Uterus (tissue), 4 donors: ENCODE data around the gene FYN. TPM values are rescaled to one million over a fixed set of nuclear protein-coding genes. Genes with fewer than 3 reads are reported as not detected.
A peak's percentile ranks its signal among the peaks of the same experiment; 100 is the strongest.

Experiments
- DNase-seq, 2 donors: peaks; one replicate each; pipeline ENCODE4 v3.0.0-alpha.2; 2019 to 2020
- H3K27ac ChIP-seq, 2 donors: fragments of 200-600 bp; sonication (generic); 1 replicate in 1 of 2; 2 replicates in 1 of 2; pipeline ENCODE4 v1.5.1; 2016 to 2018
- H3K27me3 ChIP-seq, 2 donors: fragments of 200-600 bp; sonication (generic); one replicate each; pipeline ENCODE4 v1.5.1; 2018 to 2019; ENCODE audit warnings: control low read depth in 1 of 2
- H3K36me3 ChIP-seq, 2 donors: fragments of 200-600 bp; sonication (generic); one replicate each; pipeline ENCODE4 v1.5.1; 2019; ENCODE audit warnings: control low read depth in 1 of 2
- H3K4me1 ChIP-seq, 2 donors: fragments of 200-600 bp; sonication (generic); one replicate each; pipeline ENCODE4 v1.5.1; 2018 to 2019; ENCODE audit warnings: control low read depth in 1 of 2
- H3K4me3 ChIP-seq, 2 donors: fragments of 200-600 bp; sonication (generic); 1 replicate in 1 of 2; 2 replicates in 1 of 2; pipeline ENCODE4 v1.5.1; 2018 to 2019; ENCODE audit warnings: mild to moderate bottlenecking in 1 of 2
- H3K9me3 ChIP-seq, 2 donors: fragments of 200-600 bp; sonication (generic); one replicate each; pipeline ENCODE4 v1.5.1; 2019; ENCODE audit warnings: control low read depth in 1 of 2
- CTCF ChIP-seq, 4 experiments: fragments of 200-600 bp in 2 of 4; fragments of 450-650 bp in 2 of 4; sonication (generic) in 2 of 4; IDR thresholded peaks; one replicate each; pipeline ENCODE4 v1.5.1; 2016 to 2019; ENCODE audit warnings: antibody characterized with exemption in 4 of 4, mild to moderate bottlenecking in 2 of 4, moderate library complexity in 1 of 4
- POLR2A ChIP-seq, 2 donors: fragments of 450-650 bp; IDR thresholded peaks; one replicate each; pipeline ENCODE4 v1.6.1; 2016; ENCODE audit warnings: antibody characterized with exemption in 2 of 2, mild to moderate bottlenecking in 1 of 2, moderate library complexity in 1 of 2
- intact Hi-C: fragments of 100-400 bp; cut with DNase I; formaldehyde crosslinking; loops from one replicate; pipeline ENCODE4 v1.15.1; 2023; ENCODE audit warnings: low total_unique reads
- total RNA-seq, 4 donors: library from RNA; depleted of rRNA in 3 of 4; stranded (reverse); fragments of >200 nt in 3 of 4; gene quantifications; one replicate each; pipeline versions ENCODE4 v1.1.0 to v1.2.4, GENCODE V29; 2014 to 2023
- donor health status: DM: yes; HTN: yes; CAD: no.

The FYN gene
- total RNA-seq, 4 donors from 2014 or later, result 50.7 to 208 (median 135) TPM

- Histone ChIP-seq H3K36me3 (no peaks in the 10 kb centered on the region), H3K4me1 (no peaks in the 10 kb centered on the region), H3K9me3 (no peaks in the 10 kb centered on the region), H3K4me3 (no peak overlapping the region), H3K27ac (no peak overlapping the region), H3K27me3 (no peaks in the 10 kb centered on the region)
- no peak for DNase-seq
- intact Hi-C loops, result no loop called here
- TF ChIP-seq POLR2A (IDR thresholded peaks at IDR 0.05) (no peak), CTCF (IDR thresholded peaks at IDR 0.05) (no peak)
Observed at GRCh38 chr6:111795558-111795957, 77.7 kb downstream of the FYN start.

DNA sequence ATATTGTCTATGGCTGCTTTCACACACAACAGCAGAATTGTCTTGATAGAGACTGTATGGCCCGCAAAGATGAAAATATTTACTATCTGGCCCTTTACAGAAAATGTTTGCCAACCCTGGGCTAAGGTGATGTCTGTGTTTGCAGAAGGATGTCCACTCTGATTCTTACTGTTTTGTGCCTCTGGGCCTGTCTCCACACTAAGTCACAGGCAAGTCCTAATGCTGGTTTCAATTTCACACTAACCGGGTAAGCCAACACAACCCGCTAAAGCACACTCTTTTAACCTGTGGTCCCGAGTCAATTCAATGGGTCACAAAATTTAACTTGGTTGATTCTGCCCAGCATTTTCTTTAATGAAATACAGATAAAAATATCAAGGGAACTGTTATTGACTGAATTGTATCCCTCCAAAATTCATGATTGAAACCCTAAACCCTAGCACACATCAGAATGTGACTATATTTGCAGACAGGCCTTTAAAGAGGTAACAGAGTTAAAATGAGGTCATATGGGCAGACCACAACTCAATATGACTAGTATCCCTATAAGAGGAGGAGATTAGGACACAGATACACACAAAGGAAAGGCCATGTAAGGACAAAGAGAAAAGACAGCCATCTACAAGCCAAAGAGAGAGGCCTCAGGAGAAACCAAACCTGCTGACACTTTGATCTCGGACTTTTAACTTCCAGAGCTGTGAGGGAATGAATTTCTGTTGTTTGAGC lies 78.4 kb downstream of the FYN start:
- H3K4me3 ChIP-seq, result no peak overlapping the region
- H3K4me1 ChIP-seq, result no peaks in the 10 kb centered on the region
- H3K36me3 ChIP-seq, result no peaks in the 10 kb centered on the region
- no peak for TF ChIP-seq CTCF (IDR thresholded peaks at IDR 0.05)
- TF ChIP-seq POLR2A (IDR thresholded peaks at IDR 0.05), result no peak
- H3K9me3 ChIP-seq, result no peaks in the 10 kb centered on the region
- no peak overlapping the region for H3K27ac ChIP-seq
- intact Hi-C loops, result no loop called here
- no peak for DNase-seq
- no peaks in the 10 kb centered on the region for H3K27me3 ChIP-seq

GRCh38 chr6:111794300-111794699 lies 79.0 kb downstream of the FYN start:
- no peak overlapping the region for H3K27ac ChIP-seq
- no peaks in the 10 kb centered on the region for H3K4me1 ChIP-seq
- H3K9me3 ChIP-seq, result no peaks in the 10 kb centered on the region
- no peaks in the 10 kb centered on the region for H3K27me3 ChIP-seq
- no peaks in the 10 kb centered on the region for H3K36me3 ChIP-seq
- H3K4me3 ChIP-seq, result no peak overlapping the region
- no peak for TF ChIP-seq CTCF (IDR thresholded peaks at IDR 0.05)
- TF ChIP-seq POLR2A (IDR thresholded peaks at IDR 0.05), result no peak
- no peak for DNase-seq
- intact Hi-C loops, result no loop called here

- no peak for DNase-seq
- H3K27me3 ChIP-seq, result no peaks in the 10 kb centered on the region
- H3K4me3 ChIP-seq, result no peak overlapping the region
- H3K36me3 ChIP-seq, result no peaks in the 10 kb centered on the region
- peak overlapping the region in 1 of 2 donors; percentile 1 for H3K27ac ChIP-seq
- intact Hi-C loops, result no loop called here
- peaks cover 0 to 6% of the 10 kb centered on the region in 2 donors for H3K4me1 ChIP-seq
- no peaks in the 10 kb centered on the region for H3K9me3 ChIP-seq
- TF ChIP-seq CTCF (IDR thresholded peaks at IDR 0.05) (no peak), POLR2A (IDR thresholded peaks at IDR 0.05) (no peak)
Observed at GRCh38 chr6:111793711-111794111, 79.5 kb downstream of the FYN start.

GRCh38 chr6:111792914-111793700 lies 80.1 kb downstream of the FYN start:
- Histone ChIP-seq H3K4me3 (no peak overlapping the region), H3K27me3 (no peaks in the 10 kb centered on the region), H3K36me3 (no peaks in the 10 kb centered on the region), H3K4me1 (peaks cover 0 to 8% of the 10 kb centered on the region in 2 donors), H3K9me3 (no peaks in the 10 kb centered on the region), H3K27ac (peak overlapping the region in 1 of 2 donors; percentile 1)
- intact Hi-C loops, result no loop called here
- TF ChIP-seq CTCF (IDR thresholded peaks at IDR 0.05) (no peak), POLR2A (IDR thresholded peaks at IDR 0.05) (no peak)
- DNase-seq, result no peak
